RWPE2 (cell line): ENCODE results near the gene SCFD2.
A peak's percentile ranks its signal among the peaks of the same experiment; 100 is the strongest.

Experiments
- ATAC-seq: fragments of 200-7000 bp; cut with Tn5 transposase; 3 replicates; pipeline ENCODE4 v1.9.1; 2021; ENCODE audit warnings: low read depth
- DNase-seq: peaks from one replicate; pipeline ENCODE4 v3.0.0-alpha.2; 2020; ENCODE audit warnings: low spot score
- H3K27ac ChIP-seq: fragments of 450-650 bp; 2 replicates; pipeline ENCODE4 v1.5.1; 2017; ENCODE audit warnings: mild to moderate bottlenecking; ENCODE audit not compliant: poor library complexity, severe bottlenecking
- H3K27me3 ChIP-seq: fragments of 250-450 bp; sonication (Bioruptor Pico); 2 replicates; pipeline ENCODE4 v1.5.1; 2021; ENCODE audit warnings: mild to moderate bottlenecking, moderate library complexity; ENCODE audit not compliant: insufficient read depth, poor library complexity, severe bottlenecking
- H3K36me3 ChIP-seq: fragments of 250-450 bp; sonication (Bioruptor Pico); 2 replicates; pipeline ENCODE4 v1.5.1; 2020; ENCODE audit warnings: low read depth, mild to moderate bottlenecking, moderate library complexity
- H3K4me1 ChIP-seq: fragments of 250-450 bp; sonication (Bioruptor Pico); 2 replicates; pipeline ENCODE4 v1.5.1; 2021; ENCODE audit warnings: mild to moderate bottlenecking, moderate library complexity; ENCODE audit not compliant: insufficient read depth, poor library complexity, severe bottlenecking
- H3K4me3 ChIP-seq: fragments of 250-450 bp; sonication (Bioruptor Pico); 2 replicates; pipeline ENCODE4 v1.5.1; 2021; ENCODE audit warnings: mild to moderate bottlenecking, moderate library complexity; ENCODE audit not compliant: severe bottlenecking
- H3K9me3 ChIP-seq: fragments of 250-450 bp; sonication (Bioruptor Pico); 2 replicates; pipeline ENCODE4 v1.5.1; 2021; ENCODE audit warnings: mild to moderate bottlenecking, moderate library complexity; ENCODE audit not compliant: severe bottlenecking
- TF ChIP-seq, protein P1 (sequence below): fragments of 450-650 bp; IDR thresholded peaks from one replicate; pipeline ENCODE4 v1.5.1; 2017; ENCODE audit warnings: mild to moderate bottlenecking, moderate library complexity; ENCODE audit not compliant: poor library complexity, severe bottlenecking

The SCFD2 gene

GRCh38 chr4:53123171-53123570 lies 242.7 kb downstream of the SCFD2 start:
- DNase-seq = no peak
- Histone ChIP-seq H3K27me3 (no peaks in the 10 kb centered on the region), H3K27ac (no peak overlapping the region), H3K4me1 (no peaks in the 10 kb centered on the region), H3K9me3 (no peaks in the 10 kb centered on the region), H3K4me3 (no peak overlapping the region), H3K36me3 (no peaks in the 10 kb centered on the region)
- TF ChIP-seq, protein P1, sequence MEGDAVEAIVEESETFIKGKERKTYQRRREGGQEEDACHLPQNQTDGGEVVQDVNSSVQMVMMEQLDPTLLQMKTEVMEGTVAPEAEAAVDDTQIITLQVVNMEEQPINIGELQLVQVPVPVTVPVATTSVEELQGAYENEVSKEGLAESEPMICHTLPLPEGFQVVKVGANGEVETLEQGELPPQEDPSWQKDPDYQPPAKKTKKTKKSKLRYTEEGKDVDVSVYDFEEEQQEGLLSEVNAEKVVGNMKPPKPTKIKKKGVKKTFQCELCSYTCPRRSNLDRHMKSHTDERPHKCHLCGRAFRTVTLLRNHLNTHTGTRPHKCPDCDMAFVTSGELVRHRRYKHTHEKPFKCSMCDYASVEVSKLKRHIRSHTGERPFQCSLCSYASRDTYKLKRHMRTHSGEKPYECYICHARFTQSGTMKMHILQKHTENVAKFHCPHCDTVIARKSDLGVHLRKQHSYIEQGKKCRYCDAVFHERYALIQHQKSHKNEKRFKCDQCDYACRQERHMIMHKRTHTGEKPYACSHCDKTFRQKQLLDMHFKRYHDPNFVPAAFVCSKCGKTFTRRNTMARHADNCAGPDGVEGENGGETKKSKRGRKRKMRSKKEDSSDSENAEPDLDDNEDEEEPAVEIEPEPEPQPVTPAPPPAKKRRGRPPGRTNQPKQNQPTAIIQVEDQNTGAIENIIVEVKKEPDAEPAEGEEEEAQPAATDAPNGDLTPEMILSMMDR = no peak
- no peak for ATAC-seq

DNA sequence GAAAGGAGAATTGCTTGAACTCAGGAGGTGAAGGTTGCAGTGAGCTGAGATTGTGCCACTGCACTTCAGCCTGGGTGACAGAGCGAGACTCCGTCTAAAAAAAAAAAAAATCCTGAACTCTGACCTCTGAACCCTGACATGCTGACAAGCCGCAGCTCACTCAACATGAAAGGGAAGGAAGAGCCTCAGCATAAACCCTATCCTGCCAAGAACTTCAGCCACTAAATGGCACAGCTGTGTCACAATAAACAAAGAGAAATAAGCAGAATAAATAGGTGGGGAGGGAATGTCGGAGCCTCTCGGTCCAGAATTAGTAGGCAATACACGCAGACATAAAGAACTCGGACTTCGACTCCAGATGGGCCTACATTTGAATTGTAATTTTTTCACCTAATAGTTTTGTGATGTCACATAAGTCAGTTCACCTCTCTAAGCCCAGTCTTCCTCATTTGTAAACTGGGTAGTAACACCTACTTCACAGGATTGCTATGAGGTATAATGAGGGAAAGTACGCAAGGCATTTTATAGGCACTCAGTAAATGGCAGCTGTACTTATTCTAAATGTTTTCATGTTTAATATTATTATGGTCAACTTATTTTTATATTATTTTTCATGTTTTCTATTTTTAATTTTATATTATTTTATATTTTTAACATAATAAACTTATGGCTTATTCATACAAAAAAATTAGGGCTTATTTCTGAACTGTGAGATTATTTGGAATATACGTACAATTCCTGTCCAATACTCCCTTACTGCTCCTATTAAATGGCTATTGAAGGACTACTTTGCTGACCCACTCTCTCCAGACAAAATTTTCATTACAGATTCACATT lies 243.4 kb downstream of the SCFD2 start:
- Histone ChIP-seq H3K4me3 (no peak overlapping the region), H3K4me1 (no peaks in the 10 kb centered on the region), H3K36me3 (no peaks in the 10 kb centered on the region), H3K9me3 (no peaks in the 10 kb centered on the region), H3K27me3 (no peaks in the 10 kb centered on the region), H3K27ac (no peak overlapping the region)
- DNase-seq = no peak
- no peak for ATAC-seq
- TF ChIP-seq, protein P1 = no peak

DNA sequence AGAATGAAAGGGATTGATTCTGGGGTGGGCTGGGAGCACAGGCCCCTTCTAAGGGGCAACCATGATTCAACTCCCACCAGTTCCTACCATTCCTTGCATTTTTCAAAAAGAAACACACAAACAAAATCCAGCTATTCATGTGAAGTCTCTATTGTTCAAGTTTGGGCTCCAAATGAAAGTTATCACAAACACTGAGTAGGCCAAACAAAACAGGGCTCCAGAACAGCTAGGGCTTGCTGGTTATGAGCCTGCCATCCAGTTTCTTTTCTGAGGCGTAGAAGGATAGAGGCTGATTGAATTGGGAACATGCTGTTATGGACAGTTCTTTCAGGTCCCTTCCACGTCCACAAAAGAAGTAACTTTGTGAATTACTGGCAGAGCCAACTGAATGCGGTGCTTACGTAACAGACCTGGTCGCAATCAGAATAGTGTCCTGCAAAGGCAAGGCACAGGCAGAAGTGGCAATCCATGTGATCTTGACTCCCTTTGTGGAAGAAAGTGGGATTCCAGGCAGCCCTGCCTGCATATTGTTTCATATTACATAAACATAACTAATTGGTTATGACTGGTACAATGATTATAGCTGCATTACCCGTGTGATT lies 244.5 kb downstream of the SCFD2 start:
- ATAC-seq = no peak
- DNase-seq = no peak
- no peak overlapping the region for H3K4me3 ChIP-seq
- H3K9me3 ChIP-seq = no peaks in the 10 kb centered on the region
- TF ChIP-seq, protein P1 = no peak
- no peaks in the 10 kb centered on the region for H3K36me3 ChIP-seq
- H3K27ac ChIP-seq = no peak overlapping the region
- H3K27me3 ChIP-seq = no peaks in the 10 kb centered on the region
- H3K4me1 ChIP-seq = no peaks in the 10 kb centered on the region

GRCh38 chr4:53120778-53121177 lies 245.1 kb downstream of the SCFD2 start:
- Histone ChIP-seq H3K27me3 (no peaks in the 10 kb centered on the region), H3K4me3 (no peak overlapping the region), H3K4me1 (no peaks in the 10 kb centered on the region), H3K9me3 (no peaks in the 10 kb centered on the region), H3K36me3 (no peaks in the 10 kb centered on the region), H3K27ac (no peak overlapping the region)
- TF ChIP-seq, protein P1 = no peak
- DNase-seq (no peak), ATAC-seq (no peak)

- no peaks in the 10 kb centered on the region for H3K4me1 ChIP-seq
- ATAC-seq (peak; percentile 59; the same call in 1 of the 3 replicates), DNase-seq (no peak)
- TF ChIP-seq, protein P1 = no peak
- no peaks in the 10 kb centered on the region for H3K36me3 ChIP-seq
- H3K4me3 ChIP-seq = no peak overlapping the region
- no peaks in the 10 kb centered on the region for H3K9me3 ChIP-seq
- no peak overlapping the region for H3K27ac ChIP-seq
- H3K27me3 ChIP-seq = no peaks in the 10 kb centered on the region
These were observed 246.2 kb downstream of the SCFD2 start for GRCh38 chr4:53119680-53120079.
